Keratinocyte (primary cell): ENCODE measurements around the gene MBNL3. TPM values are rescaled to one million over a fixed set of nuclear protein-coding genes. Genes with fewer than 3 reads are reported as not detected.

Source experiments
- DNase-seq: peaks from one replicate; pipeline ENCODE4 v3.0.0-alpha.2; 2011; ENCODE audit warnings: low read depth, missing footprints, low spot score
- FAIRE-seq: peaks from 2 replicates; lab custom pipeline; 2011; peaks lifted over from hg19 to GRCh38; lab: Jason Lieb, UNC
- H2AFZ ChIP-seq: 2 replicates; pipeline ENCODE4 v1.6.0; 2012; ENCODE audit warnings: low read length, control low read depth, inconsistent platforms; ENCODE audit not compliant: control insufficient read depth
- H3K27ac ChIP-seq: 2 replicates; pipeline ENCODE4 v1.5.1; 2011; ENCODE audit warnings: low read length; ENCODE audit not compliant: control insufficient read depth, insufficient read depth
- H3K27me3 ChIP-seq: 3 replicates; pipeline ENCODE4 v1.6.0; 2011; ENCODE audit warnings: low read length; ENCODE audit not compliant: control insufficient read depth, insufficient read depth; ENCODE audit errors: extremely low read depth
- H3K36me3 ChIP-seq, 2 experiments: 2 replicates in 1 of 2; 3 replicates in 1 of 2; pipeline ENCODE4 v1.5.1; 2011; ENCODE audit warnings: low read length in 2 of 2, mild to moderate bottlenecking in 1 of 2; ENCODE audit not compliant: control insufficient read depth in 2 of 2, insufficient read depth in 2 of 2; ENCODE audit errors: extremely low read depth in 1 of 2
- H3K4me1 ChIP-seq: 3 replicates; pipeline ENCODE4 v1.5.1; 2011; ENCODE audit warnings: low read length; ENCODE audit not compliant: control insufficient read depth, insufficient read depth; ENCODE audit errors: extremely low read depth
- H3K4me2 ChIP-seq: 3 replicates; pipeline ENCODE4 v1.6.0; 2011; ENCODE audit warnings: low read depth, low read length; ENCODE audit not compliant: control insufficient read depth, insufficient read depth; ENCODE audit errors: extremely low read depth
- H3K4me3 ChIP-seq, 3 experiments: fragments of 200-600 bp in 1 of 3; sonication (generic) in 1 of 3; 2 replicates in 2 of 3; 3 replicates in 1 of 3; pipeline ENCODE4 v1.5.1; 2011 to 2016; ENCODE audit warnings: low read length in 3 of 3, mild to moderate bottlenecking in 3 of 3, control low read depth in 2 of 3, inconsistent platforms in 1 of 3, low read depth in 1 of 3, mixed read lengths in 1 of 3, mixed run types in 1 of 3, moderate library complexity in 1 of 3; ENCODE audit not compliant: control insufficient read depth in 2 of 3, insufficient read depth in 2 of 3; ENCODE audit errors: extremely low read depth in 1 of 3
- H3K79me2 ChIP-seq: 2 replicates; pipeline ENCODE4 v1.6.0; 2012; ENCODE audit warnings: low read length; ENCODE audit not compliant: control insufficient read depth, insufficient read depth
- H3K9ac ChIP-seq: 3 replicates; pipeline ENCODE4 v1.6.0; 2011; ENCODE audit warnings: low read length; ENCODE audit not compliant: control insufficient read depth, insufficient read depth; ENCODE audit errors: extremely low read depth
- H3K9me1 ChIP-seq: 3 replicates; pipeline ENCODE4 v1.6.0; 2011; ENCODE audit warnings: low read length; ENCODE audit not compliant: control insufficient read depth, insufficient read depth; ENCODE audit errors: extremely low read depth
- H3K9me3 ChIP-seq: 2 replicates; pipeline ENCODE4 v1.5.1; 2012; ENCODE audit warnings: low read depth, low read length; ENCODE audit not compliant: control insufficient read depth
- H4K20me1 ChIP-seq: 3 replicates; pipeline ENCODE4 v1.6.0; 2011; ENCODE audit warnings: low read length; ENCODE audit not compliant: control insufficient read depth, insufficient read depth; ENCODE audit errors: extremely low read depth
- EZH2 ChIP-seq: IDR thresholded peaks from one replicate; pipeline ENCODE4 v1.6.1; 2012; ENCODE audit warnings: inconsistent platforms, mild to moderate bottlenecking, low read length, moderate library complexity
- dilution Hi-C: fragments of 300-500 bp; cut with MboI; formaldehyde crosslinking; loops from one replicate; pipeline ENCODE4 v1.7.0; 2020; ENCODE audit warnings: low sequenced_read_pairs; ENCODE audit not compliant: extremely low pct_ligation_motif_present
- polyA plus RNA-seq, 5 experiments: library from polyadenylated mRNA; depleted of rRNA in 3 of 5; stranded (reverse) in 3 of 5; stranded (forward) in 1 of 5; unstranded in 1 of 5; fragments of >200 nt; gene quantifications; 1 replicate in 1 of 5; 2 replicates in 3 of 5; 3 replicates in 1 of 5; pipeline versions ENCODE4 v1.2.1 to v1.2.3, GENCODE V29; 2011 to 2012; ENCODE audit warnings: missing spikeins in 2 of 5, low read depth in 1 of 5, low replicate concordance in 1 of 5
- TF ChIP-seq, protein P1 (sequence below), 3 experiments: IDR thresholded peaks in 1 of 3; conservative IDR thresholded peaks in 1 of 3; optimal IDR thresholded peaks in 1 of 3; 2 replicates in 2 of 3; 3 replicates in 1 of 3; pipeline versions ENCODE3 to v1.5.1; 2011; ENCODE audit warnings: low read length in 3 of 3, mild to moderate bottlenecking in 3 of 3, moderate library complexity in 2 of 3, control low read depth in 1 of 3, inconsistent platforms in 1 of 3; ENCODE audit not compliant: insufficient read depth in 2 of 3; ENCODE audit errors: extremely low read depth in 1 of 3

Gene MBNL3
- polyA plus RNA-seq, 1 donor (not counting 4 experiments of a cell fraction or from before 2014, with no cell fraction given): 6.9 TPM

DNA sequence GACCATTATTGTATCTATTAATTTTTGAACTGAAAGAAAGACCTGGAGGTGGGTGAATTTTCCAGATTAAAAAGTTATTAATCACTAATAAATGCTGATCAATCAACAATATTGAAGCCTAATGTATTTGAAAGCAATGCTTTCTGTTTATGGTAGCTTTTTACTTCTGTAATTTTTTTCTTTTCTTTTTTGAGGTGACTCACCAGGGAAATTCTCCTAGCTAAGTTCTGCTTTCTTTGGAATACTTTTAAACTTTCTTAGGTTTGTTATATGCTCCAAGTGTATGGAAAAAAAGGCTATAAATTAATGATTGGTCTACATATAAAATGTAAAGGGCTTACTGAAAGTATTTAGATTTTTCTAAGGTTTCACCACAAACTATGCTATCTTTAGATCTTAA is 94.2 kb downstream of the MBNL3 start:
- Histone ChIP-seq H3K79me2 (no peaks in the 10 kb centered on the region), H3K4me3 (no peak overlapping the region), H2AFZ (no peak overlapping the region), H3K4me1 (peaks cover 4% of the 10 kb centered on the region), H3K36me3 (no peaks in the 10 kb centered on the region), H4K20me1 (no peaks in the 10 kb centered on the region), H3K9me1 (no peaks in the 10 kb centered on the region), H3K4me2 (no peak overlapping the region), H3K9me3 (no peaks in the 10 kb centered on the region), H3K27me3 (no peaks in the 10 kb centered on the region), H3K9ac (no peak overlapping the region), H3K27ac (no peak overlapping the region)
- FAIRE-seq (no peak), DNase-seq (no peak)
- no peak for TF ChIP-seq EZH2
- TF ChIP-seq, protein P1, sequence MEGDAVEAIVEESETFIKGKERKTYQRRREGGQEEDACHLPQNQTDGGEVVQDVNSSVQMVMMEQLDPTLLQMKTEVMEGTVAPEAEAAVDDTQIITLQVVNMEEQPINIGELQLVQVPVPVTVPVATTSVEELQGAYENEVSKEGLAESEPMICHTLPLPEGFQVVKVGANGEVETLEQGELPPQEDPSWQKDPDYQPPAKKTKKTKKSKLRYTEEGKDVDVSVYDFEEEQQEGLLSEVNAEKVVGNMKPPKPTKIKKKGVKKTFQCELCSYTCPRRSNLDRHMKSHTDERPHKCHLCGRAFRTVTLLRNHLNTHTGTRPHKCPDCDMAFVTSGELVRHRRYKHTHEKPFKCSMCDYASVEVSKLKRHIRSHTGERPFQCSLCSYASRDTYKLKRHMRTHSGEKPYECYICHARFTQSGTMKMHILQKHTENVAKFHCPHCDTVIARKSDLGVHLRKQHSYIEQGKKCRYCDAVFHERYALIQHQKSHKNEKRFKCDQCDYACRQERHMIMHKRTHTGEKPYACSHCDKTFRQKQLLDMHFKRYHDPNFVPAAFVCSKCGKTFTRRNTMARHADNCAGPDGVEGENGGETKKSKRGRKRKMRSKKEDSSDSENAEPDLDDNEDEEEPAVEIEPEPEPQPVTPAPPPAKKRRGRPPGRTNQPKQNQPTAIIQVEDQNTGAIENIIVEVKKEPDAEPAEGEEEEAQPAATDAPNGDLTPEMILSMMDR (optimal IDR thresholded peaks at IDR 0.05 in 1 of 3, IDR thresholded peaks at IDR 0.05 in 1 of 3, conservative IDR thresholded peaks at IDR 0.05 in 1 of 3; ENCODE audit: extremely low read depth in 1 of 3, insufficient read depth in 2 of 3, low read length in 3 of 3): no peak
- dilution Hi-C loops: no loop called here

DNA sequence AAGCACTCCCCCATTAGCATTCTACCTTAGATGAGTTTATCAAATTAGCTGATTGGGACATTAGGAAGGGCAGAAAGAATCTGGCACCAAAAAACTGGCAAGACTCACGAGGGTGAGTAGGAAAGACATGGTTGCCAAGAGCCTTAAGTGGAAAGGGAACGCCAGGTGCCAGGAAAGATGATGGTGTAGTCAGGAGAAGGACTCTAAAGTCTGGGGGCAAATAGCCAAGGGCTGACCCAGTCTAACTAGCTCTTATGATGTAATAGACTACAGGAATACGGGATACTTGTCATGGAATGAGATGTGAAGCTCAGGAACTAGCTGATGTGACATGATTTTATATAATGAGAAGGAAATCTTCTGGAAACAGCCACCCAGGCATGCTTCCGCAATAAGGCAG is 94.8 kb downstream of the MBNL3 start:
- no peak for FAIRE-seq

More for the DNA sequence above, 94.8 kb downstream of the MBNL3 start:
- Histone ChIP-seq H3K9me3 (no peaks in the 10 kb centered on the region), H3K4me2 (no peak overlapping the region), H3K79me2 (no peaks in the 10 kb centered on the region), H3K36me3 (no peaks in the 10 kb centered on the region), H3K9me1 (no peaks in the 10 kb centered on the region), H3K9ac (no peak overlapping the region), H3K27me3 (no peaks in the 10 kb centered on the region), H2AFZ (no peak overlapping the region), H4K20me1 (no peaks in the 10 kb centered on the region), H3K27ac (no peak overlapping the region), H3K4me1 (peaks cover 4% of the 10 kb centered on the region), H3K4me3 (no peak overlapping the region)
- dilution Hi-C loops: no loop called here
- DNase-seq: no peak
- TF ChIP-seq, protein P1 (optimal IDR thresholded peaks at IDR 0.05 in 1 of 3, IDR thresholded peaks at IDR 0.05 in 1 of 3, conservative IDR thresholded peaks at IDR 0.05 in 1 of 3; ENCODE audit: extremely low read depth in 1 of 3, insufficient read depth in 2 of 3, low read length in 3 of 3): no peak
- TF ChIP-seq EZH2: no peak
